Spinal cord (tissue), 10 donors: ENCODE measurements around the gene HDAC4. TPM values are rescaled to one million over a fixed set of nuclear protein-coding genes. Genes with fewer than 3 reads are reported as not detected.
A peak's percentile ranks its signal among the peaks of the same experiment; 100 is the strongest.

Experiments used
- DNase-seq, 6 donors: peaks; one replicate each; pipeline versions ENCODE4 v3.0.0 to v3.0.0-alpha.2; 2013 to 2015; ENCODE audit warnings: low spot score in 6 of 6, low read depth in 4 of 6
- H3K27ac ChIP-seq: one replicate; pipeline ENCODE4 v1.5.1; 2013; ENCODE audit warnings: low read depth, low read length, control low read depth
- H3K27me3 ChIP-seq: one replicate; pipeline ENCODE4 v1.6.1; 2013; ENCODE audit warnings: low read length; ENCODE audit not compliant: control insufficient read depth, insufficient read depth
- H3K36me3 ChIP-seq: one replicate; pipeline ENCODE4 v1.6.1; 2013; ENCODE audit warnings: low read length; ENCODE audit not compliant: control insufficient read depth, insufficient read depth
- H3K4me1 ChIP-seq: one replicate; pipeline ENCODE4 v1.6.1; 2013; ENCODE audit warnings: low read length; ENCODE audit not compliant: control insufficient read depth, insufficient read depth
- H3K4me3 ChIP-seq: one replicate; pipeline ENCODE4 v1.5.1; 2013; ENCODE audit warnings: low read depth, low read length, control low read depth
- H3K9me3 ChIP-seq: one replicate; pipeline ENCODE4 v1.6.1; 2013; ENCODE audit warnings: low read length; ENCODE audit not compliant: control insufficient read depth, insufficient read depth
- WGBS: methylation state at CpG from one replicate; pipeline ENCODE4 v1.1.5; 2013; ENCODE audit warnings: missing lambda C conversion rate; ENCODE audit not compliant: insufficient coverage; 5-methylcytosine and 5-hydroxymethylcytosine counted together
- polyA plus RNA-seq, 2 donors: library from polyadenylated mRNA; unstranded; fragments of 120-200 nt; gene quantifications; one replicate each; pipeline ENCODE4 v1.2.1, GENCODE V29; 2013; ENCODE audit not compliant: insufficient read length in 2 of 2
- total RNA-seq, 2 donors: library from RNA; depleted of rRNA in 1 of 2; stranded (reverse); fragments of 120-200 nt in 1 of 2; fragments of >200 nt in 1 of 2; gene quantifications; one replicate each; pipeline versions ENCODE4 v1.2.3 to v1.2.4, GENCODE V29; 2013 to 2014
- donor health status: healthy.

HDAC4 gene
- total and polyA plus RNA-seq, 4 donors: 20.7 to 35.3 (median 25.4) TPM

GRCh38 chr2:239204876-239205468, 195.8 kb downstream of the HDAC4 start:
- no peak for DNase-seq
- Histone ChIP-seq H3K36me3 (peaks cover 8% of the 10 kb centered on the region), H3K4me1 (peaks cover 51% of the 10 kb centered on the region), H3K4me3 (no peak overlapping the region), H3K27ac (peak overlapping the region; percentile 15), H3K27me3 (no peaks in the 10 kb centered on the region), H3K9me3 (no peaks in the 10 kb centered on the region)
- 72% methylated on average over 11 of the region's 11 CpGs for WGBS

GRCh38 chr2:239204136-239204875, 196.5 kb downstream of the HDAC4 start:
- Histone ChIP-seq H3K27me3 (no peaks in the 10 kb centered on the region), H3K27ac (peak overlapping the region; percentile 70), H3K4me3 (no peak overlapping the region), H3K36me3 (peaks cover 8% of the 10 kb centered on the region), H3K4me1 (peaks cover 50% of the 10 kb centered on the region), H3K9me3 (no peaks in the 10 kb centered on the region)
- no peak for DNase-seq
- WGBS: 85% methylated on average over 27 of the region's 28 CpGs

- Histone ChIP-seq H3K4me3 (no peak overlapping the region), H3K27me3 (no peaks in the 10 kb centered on the region), H3K36me3 (peaks cover 8% of the 10 kb centered on the region), H3K9me3 (no peaks in the 10 kb centered on the region), H3K4me1 (peaks cover 52% of the 10 kb centered on the region), H3K27ac (peak overlapping the region; percentile 70)
- peak in 2 of 6 donors; percentile 52 to 60 for DNase-seq
- 53% methylated on average over 3 of the region's 14 CpGs for WGBS
These were observed 197.2 kb downstream of the HDAC4 start for GRCh38 chr2:239203443-239204135.

DNA sequence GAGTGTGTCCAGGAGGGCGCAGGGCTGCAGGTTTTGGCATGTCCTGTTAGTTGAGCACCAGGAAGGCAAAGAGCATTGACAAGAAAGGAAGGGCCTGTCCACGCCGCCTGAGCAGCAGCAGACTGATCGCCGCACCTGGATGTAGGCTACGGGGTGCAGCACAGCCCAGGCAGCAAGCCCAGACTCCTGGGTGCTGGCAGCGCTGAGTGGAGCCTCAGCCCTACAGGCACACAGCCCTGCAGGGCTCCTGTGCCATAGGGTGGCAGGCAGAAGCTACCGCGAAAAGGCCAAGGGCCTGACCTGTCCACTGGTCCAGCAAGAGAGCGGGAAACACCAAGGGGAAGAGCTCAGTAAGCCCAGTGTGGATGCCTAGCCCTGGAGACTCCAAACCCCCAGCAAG, 198.0 kb downstream of the HDAC4 start:
- Histone ChIP-seq H3K27me3 (no peaks in the 10 kb centered on the region), H3K36me3 (peaks cover 14% of the 10 kb centered on the region), H3K9me3 (no peaks in the 10 kb centered on the region), H3K27ac (no peak overlapping the region), H3K4me3 (no peak overlapping the region), H3K4me1 (peaks cover 58% of the 10 kb centered on the region)
- no peak for DNase-seq
- WGBS: 86% methylated on average over 10 of the region's 10 CpGs

DNA sequence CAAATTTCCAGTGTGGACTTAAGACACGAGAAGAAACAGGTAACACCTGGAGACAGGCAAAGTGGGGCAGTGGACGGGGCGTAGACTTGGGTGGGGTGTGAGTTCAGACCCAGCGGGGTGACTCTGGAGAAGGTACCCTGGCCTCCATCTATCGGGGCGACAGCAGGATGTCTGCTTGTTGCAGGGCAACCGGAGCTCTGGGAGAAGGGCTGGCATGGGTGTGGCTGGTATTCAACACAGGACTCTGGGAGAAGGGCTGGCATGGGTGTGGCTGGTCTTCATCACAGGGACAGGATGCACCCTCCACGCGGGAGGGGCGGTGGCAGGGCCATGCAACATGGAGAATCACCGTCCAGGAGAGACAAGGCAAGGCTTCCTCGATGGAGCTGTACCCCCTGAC, 198.5 kb downstream of the HDAC4 start:
- H3K4me1 ChIP-seq: peaks cover 58% of the 10 kb centered on the region
- no peaks in the 10 kb centered on the region for H3K9me3 ChIP-seq
- H3K36me3 ChIP-seq: peaks cover 14% of the 10 kb centered on the region
- no peak overlapping the region for H3K4me3 ChIP-seq
- no peak overlapping the region for H3K27ac ChIP-seq
- no peaks in the 10 kb centered on the region for H3K27me3 ChIP-seq
- 93% methylated on average over 12 of the region's 12 CpGs for WGBS
- DNase-seq: no peak

GRCh38 chr2:239201884-239202283, 198.9 kb downstream of the HDAC4 start:
- Histone ChIP-seq H3K36me3 (peaks cover 19% of the 10 kb centered on the region), H3K27ac (no peak overlapping the region), H3K9me3 (no peaks in the 10 kb centered on the region), H3K4me1 (peaks cover 63% of the 10 kb centered on the region), H3K4me3 (no peak overlapping the region), H3K27me3 (no peaks in the 10 kb centered on the region)
- no peak for DNase-seq
- 85% methylated on average over 6 of the region's 7 CpGs for WGBS

GRCh38 chr2:239201531-239201876, 199.3 kb downstream of the HDAC4 start:
- Histone ChIP-seq H3K4me1 (peaks cover 66% of the 10 kb centered on the region), H3K27ac (peak overlapping the region; percentile 26), H3K27me3 (no peaks in the 10 kb centered on the region), H3K9me3 (no peaks in the 10 kb centered on the region), H3K36me3 (peaks cover 23% of the 10 kb centered on the region), H3K4me3 (no peak overlapping the region)
- 32% methylated on average over 2 of the region's 6 CpGs for WGBS
- DNase-seq: peak in 1 of 6 donors; percentile 55

- Histone ChIP-seq H3K27ac (peak overlapping the region; percentile 26), H3K36me3 (peaks cover 24% of the 10 kb centered on the region), H3K4me3 (no peak overlapping the region), H3K4me1 (peaks cover 72% of the 10 kb centered on the region), H3K9me3 (no peaks in the 10 kb centered on the region), H3K27me3 (no peaks in the 10 kb centered on the region)
- 78% methylated on average over 14 of the region's 20 CpGs for WGBS
- no peak for DNase-seq
These were observed 199.9 kb downstream of the HDAC4 start for GRCh38 chr2:239200646-239201530.

DNA sequence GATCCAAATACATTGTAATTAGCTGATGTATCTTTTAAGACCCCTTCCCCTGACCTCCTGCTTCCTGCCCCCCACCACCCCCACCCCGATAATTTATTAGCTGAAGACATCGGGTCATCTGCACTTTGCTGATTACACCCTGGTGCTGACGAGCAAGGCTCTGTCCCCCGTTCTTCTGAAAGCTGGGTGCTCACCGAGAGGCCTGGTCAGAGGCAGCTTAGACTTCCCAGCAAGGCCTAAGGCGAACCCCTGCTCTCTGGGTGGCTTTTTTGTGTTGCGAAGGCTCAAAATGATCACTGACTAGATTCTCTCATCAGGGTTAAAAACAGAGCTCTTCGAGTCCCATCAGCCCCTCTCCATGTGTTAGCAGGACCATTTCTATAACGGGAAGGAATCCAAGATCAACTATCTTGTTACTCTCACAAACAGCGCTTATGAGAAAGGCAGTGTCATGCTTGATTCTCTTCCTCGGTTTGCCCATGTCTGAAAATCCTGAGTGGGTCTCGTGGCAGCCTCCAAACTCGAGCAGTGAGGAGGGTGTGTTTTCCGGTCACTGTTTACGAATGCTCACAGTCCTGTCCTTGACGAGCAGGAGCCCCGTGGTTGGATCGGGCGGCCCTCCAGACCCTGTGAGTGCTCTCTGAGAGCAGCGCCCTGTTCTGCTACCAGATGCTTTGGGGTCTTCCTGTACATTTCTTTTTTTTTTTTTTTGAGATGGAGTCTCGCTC, 201.6 kb downstream of the HDAC4 start:
- peak overlapping the region; percentile 64 for H3K27ac ChIP-seq
- H3K27me3 ChIP-seq: no peaks in the 10 kb centered on the region
- H3K9me3 ChIP-seq: no peaks in the 10 kb centered on the region
- no peak overlapping the region for H3K4me3 ChIP-seq
- peaks cover 80% of the 10 kb centered on the region for H3K4me1 ChIP-seq
- peaks cover 24% of the 10 kb centered on the region for H3K36me3 ChIP-seq
- DNase-seq: peak in 1 of 6 donors; percentile 63
- WGBS: 66% methylated on average over 16 of the region's 21 CpGs
